GM18867 (cell line): ENCODE data around the gene DNAH6.

Experiments used
- ATAC-seq: cut with Tn5 transposase; IDR thresholded peaks from one replicate; pipeline ENCODE4 v1.9.1; 2021; ENCODE audit warnings: mild to moderate bottlenecking, moderate library complexity; ENCODE audit not compliant: unreplicated experiment

The DNAH6 gene

DNA sequence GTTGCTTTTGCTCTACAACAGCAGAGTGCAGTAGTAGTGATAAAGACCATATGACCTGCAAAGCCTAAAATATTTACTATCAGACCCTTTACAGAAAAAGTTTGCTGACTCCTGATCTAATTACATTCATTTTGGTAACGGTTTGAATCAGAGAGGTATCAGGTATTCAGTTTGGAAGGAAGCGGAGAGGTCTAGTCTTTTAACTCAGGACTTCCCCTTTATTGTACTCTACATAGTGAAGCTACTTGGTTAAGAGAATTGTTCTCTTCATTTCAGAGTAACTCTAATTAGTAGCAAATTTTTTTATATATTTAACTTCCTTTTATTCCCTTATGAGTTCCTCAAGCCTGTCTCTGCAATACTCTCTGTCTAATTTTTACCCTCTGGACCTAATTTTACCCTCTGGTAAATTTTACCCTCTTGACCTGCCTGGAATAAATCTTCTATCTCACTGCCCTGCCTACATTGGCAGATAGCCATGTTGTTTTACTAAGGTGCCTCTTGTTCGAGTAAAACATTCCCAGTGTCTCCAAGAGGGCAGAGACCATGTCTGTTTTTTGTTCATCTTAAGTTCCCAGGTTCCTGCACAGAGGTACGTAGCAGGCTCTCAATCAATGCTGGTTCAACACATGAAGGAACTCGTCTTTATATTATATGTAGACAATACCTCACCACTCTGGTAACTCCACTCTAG is 170.6 kb downstream of the DNAH6 start:
- ATAC-seq = no peak

DNA sequence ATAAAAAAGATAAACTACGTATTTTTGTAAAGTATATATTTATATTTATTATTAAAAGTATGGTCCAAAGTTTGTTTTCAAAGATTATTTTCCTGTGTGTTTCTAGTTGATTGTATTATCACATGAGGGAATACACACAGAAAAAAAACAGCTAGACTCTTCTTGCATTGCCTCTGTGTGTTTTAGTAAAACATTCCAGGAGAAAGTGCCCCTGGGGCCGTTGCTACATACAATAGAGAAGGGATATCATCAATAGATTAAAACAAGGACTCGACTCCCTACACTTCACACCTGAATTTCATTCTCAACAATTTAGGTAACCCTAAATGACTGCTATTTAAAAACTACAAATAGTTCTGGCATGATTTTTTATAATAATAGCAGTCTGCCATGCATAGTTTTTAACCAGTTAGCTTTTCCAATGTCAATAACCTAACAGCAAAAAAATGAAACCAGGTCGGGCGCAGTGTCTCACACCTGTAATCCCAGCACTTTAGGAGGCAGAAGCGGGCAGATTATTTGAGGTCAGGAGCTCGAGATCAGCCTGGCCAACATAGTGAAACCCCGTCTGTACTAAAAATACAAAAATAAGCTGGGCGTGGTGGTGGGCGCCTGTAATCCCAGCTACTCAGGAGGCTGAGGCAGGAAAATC is 171.3 kb downstream of the DNAH6 start:
- ATAC-seq = no peak

DNA sequence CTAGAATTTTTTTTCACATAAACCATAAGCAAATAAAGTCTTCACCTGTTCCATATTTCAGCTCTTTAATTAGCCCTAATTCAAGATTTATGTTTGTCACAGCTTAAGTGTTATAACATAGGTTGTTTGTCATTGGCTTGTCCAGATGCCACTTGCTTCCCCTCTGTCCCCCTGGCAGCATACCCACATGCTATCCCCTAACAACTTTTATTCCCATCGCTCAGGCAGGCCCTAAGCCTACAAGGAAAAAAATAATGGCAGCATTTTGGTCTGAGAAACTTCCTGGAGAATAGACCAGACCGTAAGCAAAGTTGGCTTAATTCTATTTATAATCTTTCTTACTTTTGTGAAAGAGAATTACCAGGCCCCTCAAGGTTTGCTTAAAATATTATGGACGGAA is 173.9 kb downstream of the DNAH6 start:
- ATAC-seq = no peak

DNA sequence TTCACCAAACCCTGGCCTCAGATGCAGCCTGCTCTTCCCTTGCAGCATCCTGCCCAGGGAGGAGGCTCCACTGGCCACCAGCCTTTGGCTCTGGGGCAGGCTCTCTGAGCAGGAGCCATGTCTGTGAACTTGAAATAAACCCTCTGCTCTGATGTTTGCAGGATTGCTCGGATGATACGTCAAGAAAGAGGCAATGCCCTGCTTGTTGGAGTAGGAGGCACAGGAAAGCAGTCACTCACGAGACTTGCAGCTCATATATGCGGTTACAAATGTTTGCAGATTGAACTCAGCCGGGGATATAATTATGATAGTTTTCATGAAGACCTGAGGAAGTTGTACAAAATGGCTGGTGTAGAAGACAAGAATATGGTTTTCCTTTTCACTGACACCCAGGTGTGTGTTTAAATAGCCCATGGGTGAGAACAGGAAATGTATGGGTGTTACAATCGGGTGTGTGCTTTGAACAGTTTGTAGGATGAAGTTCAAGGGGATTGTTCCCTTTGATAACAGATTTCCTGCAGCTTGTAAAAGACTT is 177.9 kb downstream of the DNAH6 start:
- no peak for ATAC-seq

DNA sequence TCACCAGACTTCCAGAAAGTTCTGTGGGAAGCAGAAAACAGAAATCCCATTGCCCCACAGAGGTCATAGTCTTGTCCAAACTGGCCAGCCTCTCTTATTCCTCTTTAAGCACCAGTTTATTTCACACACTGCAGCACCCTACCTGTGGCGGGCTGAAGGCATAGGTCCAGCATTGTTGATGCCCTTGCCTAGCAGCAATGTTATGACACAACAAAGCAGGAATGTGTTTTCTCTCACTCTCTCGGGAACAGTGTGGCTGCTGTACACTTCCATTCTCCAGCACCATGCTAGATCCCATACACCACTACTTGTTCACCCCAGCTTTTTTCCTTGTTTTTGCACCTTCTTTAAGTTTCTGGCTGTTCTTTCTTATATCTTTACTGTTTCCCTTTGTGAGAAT is 181.6 kb downstream of the DNAH6 start:
- no peak for ATAC-seq

DNA sequence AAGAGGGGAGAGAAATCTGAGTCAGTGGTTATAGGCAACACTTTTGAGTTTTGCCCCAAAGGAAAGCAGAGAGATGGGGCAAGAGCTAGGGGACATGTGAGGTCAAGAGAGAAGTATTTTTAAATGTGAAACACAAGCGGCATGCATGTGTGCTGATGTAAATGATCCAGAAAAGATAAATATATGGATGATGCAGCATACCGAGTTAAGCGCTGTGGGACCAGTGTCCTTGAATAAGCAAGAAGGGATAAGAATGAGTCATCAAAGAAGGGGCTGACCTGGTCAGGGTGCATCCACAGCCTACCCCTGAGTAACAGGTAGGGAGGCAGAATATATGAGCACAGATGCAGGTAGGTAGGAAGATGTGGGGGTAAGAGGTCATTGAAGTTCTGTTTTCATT is 183.7 kb downstream of the DNAH6 start:
- no peak for ATAC-seq

DNA sequence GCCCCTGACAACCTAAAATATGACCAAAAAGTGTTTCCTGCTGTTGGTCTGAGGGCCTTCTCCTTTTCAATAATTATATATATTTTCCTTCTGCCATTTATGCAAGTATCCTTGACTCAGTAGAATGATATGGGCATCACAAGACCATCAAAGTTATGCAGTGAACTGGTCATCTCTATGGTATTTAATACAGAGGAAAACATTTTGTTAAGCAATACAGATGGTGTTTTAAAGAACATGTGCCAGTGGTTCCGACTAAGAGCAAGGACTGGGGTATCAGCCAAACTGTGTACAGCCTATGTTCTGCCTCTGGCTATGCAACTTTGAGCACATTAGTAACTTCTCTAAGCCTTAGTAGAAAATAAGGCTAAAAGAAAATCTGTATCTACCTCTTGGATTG is 185.6 kb downstream of the DNAH6 start:
- ATAC-seq = no peak

DNA sequence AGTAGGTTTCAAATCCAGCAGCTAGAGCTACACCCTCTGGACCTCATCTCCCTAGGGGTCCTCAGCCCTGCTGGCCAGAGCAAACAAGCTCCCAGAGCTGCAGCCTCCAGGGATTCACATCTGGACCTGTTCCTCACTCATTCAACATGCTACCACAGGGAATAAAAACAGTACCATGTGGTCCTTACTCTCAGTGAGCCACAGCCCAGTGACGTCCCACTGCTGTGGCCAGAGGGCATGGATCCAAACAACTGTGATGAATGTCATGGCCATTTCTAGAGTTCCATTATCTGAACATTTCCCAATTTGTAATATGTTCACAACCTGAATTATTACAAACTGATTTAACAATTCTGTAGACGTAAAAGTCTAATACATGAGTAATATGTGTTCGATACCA is 186.6 kb downstream of the DNAH6 start:
- no peak for ATAC-seq

DNA sequence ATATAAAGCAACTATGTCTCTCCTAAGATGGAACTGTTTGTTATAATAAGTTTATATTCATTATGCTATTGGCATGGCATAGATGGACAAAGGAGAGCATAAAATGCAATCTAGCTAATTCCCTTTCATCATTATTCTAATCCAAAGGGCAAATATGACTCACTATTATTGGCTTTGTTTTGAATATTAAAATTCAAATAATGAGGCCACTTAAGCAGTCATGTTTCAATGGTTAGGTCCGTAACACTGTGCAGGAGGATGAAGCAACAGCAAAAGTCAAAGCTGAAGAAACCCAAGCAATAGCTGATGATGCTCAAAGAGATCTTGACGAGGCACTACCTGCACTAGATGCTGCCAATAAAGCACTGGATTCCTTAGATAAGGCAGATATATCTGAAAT is 187.5 kb downstream of the DNAH6 start:
- ATAC-seq = no peak

DNA sequence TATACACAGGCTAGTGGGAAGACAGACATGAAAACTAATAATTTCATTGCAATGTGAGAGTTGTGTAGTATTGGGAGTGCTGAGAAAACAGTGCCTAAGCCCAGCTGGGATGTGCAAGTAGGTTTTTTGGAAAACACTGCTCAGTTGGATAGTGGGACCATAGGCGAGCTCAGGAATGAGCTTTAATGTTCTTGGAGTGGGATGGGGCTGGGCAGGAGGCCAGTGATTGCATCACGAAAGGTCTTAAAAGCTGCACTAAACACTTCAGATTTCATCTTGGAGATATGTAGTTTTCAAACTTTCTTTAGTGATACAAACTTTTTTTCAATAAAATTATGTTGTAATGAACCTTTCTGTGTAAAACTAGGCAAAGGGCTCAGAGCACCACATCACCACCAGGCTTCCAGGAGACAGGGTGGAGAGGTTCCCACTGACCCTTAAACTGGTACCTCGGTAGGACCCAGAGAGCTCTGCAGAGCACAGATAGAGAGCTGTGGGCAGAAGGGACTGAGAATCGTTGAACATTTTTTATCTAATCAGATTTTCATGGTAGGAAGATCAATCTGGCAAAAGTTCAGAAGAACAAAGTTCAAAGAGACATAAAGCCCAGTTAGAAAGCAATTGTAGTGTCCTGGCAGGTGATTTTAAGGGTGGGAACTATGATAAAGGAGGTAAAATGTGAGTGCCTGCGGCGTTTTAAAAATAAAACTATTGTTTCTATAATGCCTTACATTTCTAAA is 188.4 kb downstream of the DNAH6 start:
- ATAC-seq = no peak

DNA sequence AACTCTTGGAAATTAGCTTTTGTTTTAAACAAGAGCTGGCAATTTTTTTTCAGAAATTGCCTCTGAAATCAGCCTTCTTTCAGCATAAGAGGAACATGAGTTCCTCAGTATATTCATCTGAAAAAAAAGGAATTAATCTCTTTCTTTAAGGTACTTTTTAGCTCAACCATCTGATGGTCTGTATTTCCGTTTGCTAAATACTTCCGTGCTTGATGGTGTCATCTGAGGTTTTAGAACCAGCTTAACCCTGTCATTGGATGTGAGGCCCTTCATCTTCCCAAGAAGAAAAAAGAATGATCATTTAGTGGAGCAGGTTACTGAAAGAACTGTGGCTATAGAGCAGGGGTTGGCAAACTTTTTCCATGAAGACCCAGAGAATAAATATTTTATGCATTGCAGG is 189.6 kb downstream of the DNAH6 start:
- ATAC-seq = no peak

DNA sequence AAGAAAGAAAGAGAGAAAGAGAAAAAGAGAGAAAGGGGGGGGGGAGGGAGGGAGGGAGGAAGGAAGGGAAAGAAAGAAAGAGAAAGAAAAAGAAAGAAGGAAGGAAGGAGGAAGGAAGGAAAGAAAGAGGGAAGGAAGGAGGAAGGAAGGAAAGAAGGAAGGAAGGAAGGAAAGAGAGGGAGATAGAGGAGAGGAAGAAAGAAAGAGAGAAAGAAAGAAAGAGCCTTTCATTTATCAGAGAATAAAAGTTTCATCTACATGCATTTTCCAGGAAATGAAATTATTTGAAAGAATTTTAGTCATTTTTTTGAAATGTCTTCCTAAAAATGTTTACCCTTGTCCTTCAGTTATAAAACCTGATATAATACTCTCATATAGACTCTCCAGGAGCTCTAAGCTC is 192.1 kb downstream of the DNAH6 start:
- no peak for ATAC-seq

DNA sequence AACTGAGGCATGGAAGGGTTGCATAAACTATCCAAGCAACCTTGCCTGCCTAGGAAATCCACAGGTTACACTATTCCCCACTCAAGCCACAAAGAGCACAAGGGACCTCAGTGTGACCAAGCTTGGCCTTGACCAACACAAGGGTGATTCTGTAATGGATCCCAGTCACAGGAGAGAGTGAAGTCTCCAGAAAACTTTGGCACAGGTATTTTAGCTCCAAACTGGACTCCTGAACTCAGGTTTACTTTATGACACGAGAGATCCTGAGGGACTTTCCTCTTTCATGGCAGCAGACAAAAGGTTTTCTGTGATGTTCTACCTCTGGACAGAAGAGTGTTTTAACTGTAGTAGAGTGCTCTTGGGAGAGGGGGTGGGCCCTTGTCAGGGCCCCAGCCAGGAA is 195.4 kb downstream of the DNAH6 start:
- ATAC-seq = no peak

DNA sequence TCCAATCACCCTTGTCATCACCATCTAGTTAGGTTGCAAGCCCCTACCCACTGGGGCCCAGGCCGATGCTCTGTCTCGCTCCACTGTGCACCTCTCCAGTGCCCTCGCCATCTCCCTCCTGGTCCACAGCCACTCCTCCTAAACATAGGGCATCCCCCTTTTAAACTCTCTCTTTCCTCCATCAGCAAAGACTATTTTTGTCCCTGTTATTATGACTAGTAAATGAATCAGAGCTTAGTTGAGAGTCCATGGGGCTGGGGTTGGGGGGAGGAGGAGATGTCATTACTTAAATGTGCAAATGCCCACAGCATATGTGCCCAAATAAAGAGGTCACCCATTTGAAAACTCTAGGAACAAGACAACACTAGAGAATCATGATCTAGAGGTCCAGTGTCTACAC is 197.1 kb downstream of the DNAH6 start:
- no peak for ATAC-seq

DNA sequence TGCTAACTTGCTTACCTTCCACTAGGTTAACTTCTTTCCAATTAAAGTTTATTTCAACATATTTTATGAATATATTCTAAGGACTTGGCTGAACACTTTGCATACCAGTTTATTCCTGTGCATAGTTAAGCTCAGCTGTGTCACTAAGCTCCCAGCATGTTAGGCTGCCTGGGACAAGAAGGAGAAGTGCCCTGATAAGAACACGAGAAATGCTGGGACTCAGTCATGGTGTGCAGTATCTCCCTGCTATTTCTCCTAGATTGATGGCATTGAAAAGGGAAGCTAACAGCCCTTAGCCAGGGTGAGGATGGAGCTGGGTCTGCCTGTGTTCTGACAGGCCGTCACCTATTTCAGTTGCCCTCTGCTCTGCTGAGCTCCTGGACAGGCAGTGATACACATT is 200.3 kb downstream of the DNAH6 start:
- ATAC-seq = no peak

DNA sequence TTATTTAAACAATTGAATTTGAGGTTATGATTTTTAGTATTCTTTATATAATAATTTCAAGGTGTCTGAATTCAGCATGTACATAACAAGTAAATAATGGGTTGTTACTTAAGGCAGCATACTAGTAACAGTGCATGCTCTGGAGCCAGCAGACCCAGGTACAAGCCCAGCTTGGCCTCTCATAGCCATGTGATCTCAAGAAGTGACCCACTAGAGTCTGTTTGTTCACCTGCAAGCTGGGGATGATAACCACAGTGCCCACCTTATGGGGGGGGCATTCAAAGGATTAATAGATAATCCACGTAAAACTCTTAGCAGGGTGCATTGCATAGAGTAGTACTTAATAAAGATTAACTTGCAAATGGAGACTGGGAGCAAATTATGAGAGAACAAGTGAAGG is 201.0 kb downstream of the DNAH6 start:
- no peak for ATAC-seq

DNA sequence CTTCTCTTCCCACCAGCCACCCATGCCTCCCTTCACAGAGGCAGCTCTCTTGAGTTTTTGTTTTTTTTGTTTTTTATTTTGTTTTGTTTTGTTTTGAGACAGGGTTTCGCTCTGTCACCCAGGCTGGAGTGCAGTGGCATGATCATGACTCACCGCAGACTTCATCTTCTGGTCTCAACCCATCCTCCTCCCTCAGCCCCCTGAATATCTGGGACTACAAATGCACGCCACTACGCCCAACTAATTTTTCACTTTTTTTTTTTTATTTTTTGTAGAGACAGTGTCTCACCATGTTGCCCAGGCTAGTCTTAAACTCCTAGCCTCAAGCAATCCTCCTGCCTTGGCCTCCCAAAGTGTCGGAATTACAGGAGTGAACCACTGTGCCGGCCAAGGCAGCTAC is 203.1 kb downstream of the DNAH6 start:
- ATAC-seq = no peak

DNA sequence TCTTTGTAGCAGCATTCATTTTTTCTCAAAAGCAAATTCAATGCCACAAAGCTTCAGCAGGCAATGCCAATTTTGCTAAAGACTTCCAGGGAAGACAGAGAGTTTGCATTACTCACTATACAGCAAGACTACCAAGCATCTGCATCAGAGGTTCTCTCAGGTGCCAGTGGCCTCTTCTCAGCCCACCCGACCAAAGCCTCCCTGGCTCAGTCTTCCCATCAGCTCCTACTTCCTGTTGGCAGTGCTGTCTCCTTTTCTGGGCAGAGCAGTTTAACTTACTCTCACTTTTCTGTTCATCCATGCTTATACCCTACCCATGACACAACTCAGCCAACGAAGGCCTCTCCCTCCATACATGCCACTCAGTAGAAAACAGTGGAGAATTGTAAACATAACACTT is 207.5 kb downstream of the DNAH6 start:
- ATAC-seq = no peak

DNA sequence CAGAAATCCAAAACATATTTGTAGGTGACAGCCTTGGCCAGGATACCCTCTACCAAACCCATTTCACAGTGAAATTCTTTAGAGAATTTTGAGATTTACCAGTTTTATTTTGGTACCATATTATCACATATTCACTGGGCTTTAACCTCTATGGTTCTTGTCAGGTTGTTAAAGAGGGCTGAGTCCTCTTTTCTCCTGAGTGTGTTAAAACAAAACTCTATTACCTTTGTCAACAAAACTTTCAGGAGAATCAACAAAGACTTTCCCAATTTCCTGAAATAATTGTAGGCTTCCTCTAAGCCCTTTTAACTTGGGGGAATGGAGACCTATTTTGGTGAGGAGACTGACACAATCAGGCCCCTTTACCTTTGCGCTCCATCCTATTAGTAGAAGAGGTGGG is 209.4 kb downstream of the DNAH6 start:
- no peak for ATAC-seq

DNA sequence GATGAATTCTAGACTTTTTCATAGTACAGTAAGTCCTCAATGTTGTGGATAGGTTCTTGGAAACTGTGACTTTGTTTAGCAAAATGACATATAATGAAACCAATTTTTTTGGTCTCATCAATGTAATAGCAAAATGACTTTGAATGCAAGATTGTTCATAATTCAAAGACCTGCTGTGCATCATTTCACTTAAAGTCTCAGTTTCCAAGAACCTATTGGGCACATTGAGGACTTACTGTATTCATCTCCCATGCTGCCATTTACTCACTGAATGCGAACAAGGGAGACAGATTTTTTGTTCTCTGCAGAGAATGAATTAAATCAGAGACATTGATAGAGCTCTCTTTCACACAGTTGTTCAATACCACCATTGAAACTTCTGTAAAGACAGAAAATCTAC is 211.0 kb downstream of the DNAH6 start:
- no peak for ATAC-seq

DNA sequence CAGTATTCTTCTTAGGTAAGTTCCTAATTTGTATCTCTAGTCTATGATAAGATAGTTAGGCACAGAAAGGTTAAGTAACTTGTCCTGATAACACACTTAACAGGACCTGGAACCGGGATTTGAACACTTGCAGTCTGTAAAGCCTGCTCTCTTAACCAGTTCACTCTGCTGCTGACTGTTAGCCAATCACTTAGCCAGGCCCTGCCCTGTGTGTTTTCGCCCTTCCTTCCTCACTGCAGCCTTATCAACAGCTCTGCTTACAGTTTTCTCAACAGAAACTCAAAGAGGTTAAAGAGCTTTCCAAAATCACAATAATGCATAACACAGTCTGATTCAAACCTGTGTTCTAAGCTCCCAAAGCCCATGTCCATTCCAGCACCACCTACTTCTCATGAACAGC is 212.9 kb downstream of the DNAH6 start:
- no peak for ATAC-seq

DNA sequence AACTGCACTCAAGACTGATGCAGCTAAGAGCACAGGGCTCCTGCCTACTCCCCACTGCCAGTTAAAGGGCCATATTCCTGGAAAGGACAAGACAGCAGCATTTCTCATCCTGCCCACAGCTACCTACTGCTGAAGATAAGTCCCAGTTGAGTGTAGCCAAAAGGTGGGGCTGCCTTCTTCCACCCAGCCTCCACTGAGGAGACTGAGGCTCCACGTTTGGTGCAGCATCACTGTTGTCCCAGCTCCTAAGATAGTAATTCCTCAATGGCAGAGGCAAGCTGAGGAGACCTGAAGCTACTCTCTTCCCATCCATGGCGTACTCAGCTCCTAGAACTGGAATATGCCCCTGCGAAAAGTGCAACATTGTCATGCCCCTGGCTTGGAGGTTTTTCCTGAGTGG is 214.9 kb downstream of the DNAH6 start:
- ATAC-seq = no peak
